K562 (cell line): ENCODE data around the gene HOGA1. TPM values are rescaled to one million over a fixed set of nuclear protein-coding genes. Genes with fewer than 3 reads are reported as not detected.
A peak's percentile ranks its signal among the peaks of the same experiment; 100 is the strongest.

ENCODE experiments used
- ATAC-seq: fragments of 200-7000 bp; cut with Tn5 transposase; 3 replicates; pipeline ENCODE4 v1.9.1; 2020; ENCODE audit warnings: moderate library complexity
- BruUV-seq: library from RNA; stranded (reverse); fragments of 400-500 nt; replicated peaks from 2 replicates; lab custom pipeline; 2021; lab: Mats Ljungman, UMichigan
- CTCF ChIA-PET: fragments of 300-600 bp; formaldehyde crosslinking; extraction: SDS; loops from one replicate; lab custom pipeline; 2021; ENCODE audit warnings: low intra/inter-chr PET ratio; lab: Yijun Ruan, JAX
- POLR2A ChIA-PET: fragments of 300-600, 350-650 bp; sonication (Branson Sonifier 250); formaldehyde crosslinking; extraction: SDS; loops from one replicate; lab custom pipeline; 2021; ENCODE audit warnings: antibody characterized with exemption, inconsistent platforms; lab: Yijun Ruan, JAX
- DNase-seq, 4 experiments: peaks; one replicate each; pipeline versions ENCODE4 v3.0.0 to v3.0.0-alpha.2; 2011 to 2018; ENCODE audit warnings: low spot score in 3 of 4, mixed read lengths in 3 of 4; ENCODE audit errors: extremely low read depth in 1 of 4
- FAIRE-seq: peaks from 2 replicates; lab custom pipeline; 2011; peaks lifted over from hg19 to GRCh38; lab: Jason Lieb, UNC
- H2AFZ ChIP-seq: 2 replicates; pipeline ENCODE4 v1.6.0; 2011; ENCODE audit warnings: low read depth, low read length, control low read depth, inconsistent platforms
- H3K27ac ChIP-seq: fragments of 200-600 bp; 3 replicates; pipeline ENCODE4 v1.8.0; 2011; ENCODE audit warnings: low read depth, mild to moderate bottlenecking, control low read depth, inconsistent platforms, low read length, moderate library complexity, mixed read lengths; ENCODE audit errors: extremely low read depth
- H3K27me3 ChIP-seq, 2 experiments: fragments of 300-600 bp in 1 of 2; 2 replicates in 1 of 2; 3 replicates in 1 of 2; pipeline versions ENCODE4 v1.6.0 to v1.8.0; 2011; ENCODE audit warnings: inconsistent platforms in 2 of 2, low read length in 2 of 2, mild to moderate bottlenecking in 1 of 2, mixed read lengths in 1 of 2, moderate library complexity in 1 of 2; ENCODE audit not compliant: control insufficient read depth in 2 of 2, insufficient read depth in 2 of 2
- H3K36me3 ChIP-seq: fragments of 300-600 bp; 3 replicates; pipeline ENCODE4 v1.8.0; 2011; ENCODE audit warnings: mild to moderate bottlenecking, low read length, inconsistent platforms; ENCODE audit not compliant: control insufficient read depth, insufficient read depth
- H3K4me1 ChIP-seq, 2 experiments: fragments of 200-600 bp in 1 of 2; replicated peaks in 1 of 2; 2 replicates in 1 of 2; 3 replicates in 1 of 2; pipeline versions ENCODE4 v1.5.1 to v1.8.0; 2011; ENCODE audit warnings: inconsistent platforms in 2 of 2, low read length in 2 of 2, mild to moderate bottlenecking in 1 of 2, mixed read lengths in 1 of 2, moderate library complexity in 1 of 2; ENCODE audit not compliant: control insufficient read depth in 2 of 2, insufficient read depth in 2 of 2
- H3K4me2 ChIP-seq: 2 replicates; pipeline ENCODE4 v1.6.1; 2011; ENCODE audit warnings: low read length, control low read depth, inconsistent platforms, mixed read lengths; ENCODE audit not compliant: insufficient read depth
- H3K4me3 ChIP-seq: fragments of 200-600 bp; sonication (generic), shearing (Covaris generic); 2 replicates; pipeline ENCODE4 v1.5.1; 2016; ENCODE audit warnings: control low read depth, inconsistent platforms
- H3K79me2 ChIP-seq: fragments of 200-600 bp; 3 replicates; pipeline ENCODE4 v1.8.0; 2011; ENCODE audit warnings: low read length, inconsistent platforms; ENCODE audit not compliant: control insufficient read depth, insufficient read depth
- H3K9ac ChIP-seq, 2 experiments: 2 replicates each; pipeline versions ENCODE4 v1.6.0 to v1.6.1; 2011; ENCODE audit warnings: low read depth in 2 of 2, low read length in 2 of 2, control low read depth in 1 of 2, inconsistent platforms in 1 of 2, mild to moderate bottlenecking in 1 of 2, mixed read lengths in 1 of 2; ENCODE audit not compliant: insufficient read depth in 1 of 2
- H3K9me1 ChIP-seq: one replicate; pipeline ENCODE4 v1.6.0; 2011; ENCODE audit warnings: inconsistent platforms, mild to moderate bottlenecking, low read length, moderate library complexity; ENCODE audit not compliant: control insufficient read depth, insufficient read depth
- H3K9me3 ChIP-seq: replicated peaks from 2 replicates; pipeline ENCODE4 v1.5.1; 2011; ENCODE audit warnings: low read depth, low read length, inconsistent platforms; ENCODE audit not compliant: control insufficient read depth, insufficient read depth
- H4K20me1 ChIP-seq: replicated peaks from 2 replicates; pipeline ENCODE4 v1.6.1; 2011; ENCODE audit warnings: low read length, inconsistent platforms, mixed read lengths; ENCODE audit not compliant: control insufficient read depth, insufficient read depth
- BCLAF1 ChIP-seq, 2 experiments: fragments of 450-650 bp in 1 of 2; IDR thresholded peaks; 2 replicates each; pipeline ENCODE4 v1.6.1; 2011 to 2017; ENCODE audit warnings: low read depth in 2 of 2, antibody characterized with exemption in 1 of 2, borderline replicate concordance in 1 of 2, low read length in 1 of 2, mild to moderate bottlenecking in 1 of 2, mixed read lengths in 1 of 2; ENCODE audit not compliant: control insufficient read depth in 1 of 2
- CHCHD3 ChIP-seq: fragments of 250-450 bp; sonication (Bioruptor Pico); IDR thresholded peaks from 2 replicates; pipeline ENCODE4 v2.1.2; 2022; ENCODE audit warnings: mild to moderate bottlenecking
- DEAF1 ChIP-seq: fragments of 450-650 bp; formaldehyde crosslinking; IDR thresholded peaks from 2 replicates; pipeline ENCODE4 v1.4.0; 2020; ENCODE audit warnings: mild to moderate bottlenecking, moderate library complexity
- HOMEZ ChIP-seq: fragments of 250-450 bp; sonication (Bioruptor Pico); IDR thresholded peaks from 2 replicates; pipeline ENCODE4 v1.4.0; 2020; ENCODE audit warnings: mild to moderate bottlenecking, moderate library complexity
- NR2F6 ChIP-seq: fragments of 450-650 bp; formaldehyde crosslinking; IDR thresholded peaks from 2 replicates; pipeline ENCODE4 v1.4.0; 2020; ENCODE audit warnings: mild to moderate bottlenecking
- RBM25 ChIP-seq: fragments of 200-400 bp; formaldehyde crosslinking; IDR thresholded peaks from 2 replicates; pipeline ENCODE4 v1.6.1; 2018; ENCODE audit warnings: low read length, low read depth, moderate library complexity; ENCODE audit not compliant: severe bottlenecking
- TAF9B ChIP-seq: fragments of 450-650 bp; IDR thresholded peaks from 2 replicates; pipeline ENCODE4 v1.6.1; 2018; ENCODE audit warnings: mild to moderate bottlenecking; ENCODE audit not compliant: partially characterized antibody
- ZNF280B ChIP-seq: fragments of 250-450 bp; sonication (Bioruptor Pico); IDR thresholded peaks from 2 replicates; pipeline ENCODE4 v1.5.1; 2021; ENCODE audit warnings: mild to moderate bottlenecking
- ZNF551 ChIP-seq: fragments of 250-450 bp; sonication (Bioruptor Pico); IDR thresholded peaks from 2 replicates; pipeline ENCODE4 v1.5.0; 2021; ENCODE audit warnings: mild to moderate bottlenecking, moderate library complexity
- ZNF764 ChIP-seq: fragments of 250-450 bp; sonication (Bioruptor Pico); IDR thresholded peaks from 2 replicates; pipeline ENCODE4 v1.4.0; 2020; ENCODE audit warnings: low read depth, mild to moderate bottlenecking, moderate library complexity
- WGBS: fragments of 100-300 bp; shearing (Covaris generic); methylation state at CpG from one replicate; pipeline ENCODE4 v1.1.6; 2016; ENCODE audit warnings: low coverage, mixed read lengths; ENCODE audit not compliant: insufficient coverage; ENCODE audit errors: missing lambda C conversion rate; 5-methylcytosine and 5-hydroxymethylcytosine counted together
- in situ Hi-C: fragments of 300-500 bp; cut with MboI; formaldehyde crosslinking; loops from 4 replicates; pipeline ENCODE4 v1.15.0; 2018; ENCODE audit warnings: inconsistent platforms, mixed read lengths
- intact Hi-C: fragments of 100-400 bp; cut with micrococcal nuclease; formaldehyde crosslinking; loops from 2 replicates; pipeline ENCODE4 v1.14.2; 2022
- polyA plus RNA-seq, 8 experiments: library from polyadenylated mRNA; depleted of rRNA in 4 of 8; stranded (reverse) in 5 of 8; unstranded in 3 of 8; fragments of >200 nt; fragmentation: Nextera tagmentation in 2 of 8; fragmentation: Illumina TruSeq in 1 of 8; extraction: Ambion mirVana in 2 of 8; extraction: Trizol in 1 of 8; gene quantifications; 2 replicates each; pipeline versions ENCODE4 v1.2.1 to v1.2.3, GENCODE V29; 2011 to 2014; ENCODE audit warnings: inconsistent platforms in 1 of 8, missing spikeins in 1 of 8
- total RNA-seq, 7 experiments: library from RNA; depleted of rRNA in 6 of 7; stranded (reverse); fragments of >200 nt in 6 of 7; fragmentation: Illumina TruSeq in 2 of 7; extraction: Trizol in 2 of 7; gene quantifications; 2 replicates each; pipeline versions ENCODE4 v1.2.1 to v1.2.3, GENCODE V29; 2011 to 2021; ENCODE audit warnings: low replicate concordance in 1 of 7

Gene HOGA1
- total and polyA plus RNA-seq, 9 of the 15 experiments (the other 6 are each of a cell fraction or from before 2014, with no cell fraction given): not detected

DNA sequence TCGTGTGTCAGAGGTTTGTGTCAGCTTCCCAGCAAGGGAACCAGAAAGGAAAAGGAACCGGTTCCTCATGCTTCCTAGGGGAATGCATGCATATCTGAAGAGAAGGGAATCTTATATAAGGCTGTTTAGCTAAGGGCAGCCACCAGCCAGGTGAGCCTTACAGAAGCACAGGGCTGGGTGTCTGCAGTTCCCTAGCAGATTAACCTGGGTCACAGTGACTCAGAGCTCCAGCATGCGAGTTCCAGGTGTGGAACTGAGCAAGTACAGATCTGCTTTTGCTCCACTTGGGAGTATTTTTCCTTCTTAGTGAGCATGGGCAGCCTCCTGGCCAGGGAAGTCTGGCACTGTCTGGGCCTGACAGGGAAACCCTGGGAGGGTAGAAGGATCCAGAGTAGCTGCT lies 12.6 kb upstream of the HOGA1 start:
- no peaks in the 10 kb centered on the region for H3K9me3 ChIP-seq
- no peaks in the 10 kb centered on the region for H3K9me1 ChIP-seq
- no peaks in the 10 kb centered on the region for H3K36me3 ChIP-seq
- peaks cover 2 to 13% of the 10 kb centered on the region in 2 experiments; a peak in 4 of 5 replicates for H3K4me1 ChIP-seq
- POLR2A ChIA-PET: interaction anchor here (0.6 to 1.3 kb wide), 2 partner anchors 10 to 29 kb away, joined by 3 to 4 read pairs; no protein-coding TSS in a partner anchor
- no peak for ATAC-seq
- intact Hi-C loops: loop anchor here (1.0 to 10.0 kb wide), 3 partner anchors 41 to 161 kb away; partner anchors contain the start of gene AVPI1
- peak overlapping the region in 1 of 2 experiments; percentile 4; a peak in 1 of 4 replicates for H3K9ac ChIP-seq
- H3K27me3 ChIP-seq: no peaks in the 10 kb centered on the region
- H2AFZ ChIP-seq: no peak overlapping the region
- H3K79me2 ChIP-seq: no peaks in the 10 kb centered on the region
- H3K4me3 ChIP-seq: no peak overlapping the region
- WGBS: 34% methylated on average over 3 of the region's 3 CpGs
- no peak overlapping the region for H3K4me2 ChIP-seq
- DNase-seq: no peak
- no peak for FAIRE-seq
- no peak overlapping the region for H3K27ac ChIP-seq
- in situ Hi-C loops: no loop called here
- no peaks in the 10 kb centered on the region for H4K20me1 ChIP-seq
- CTCF ChIA-PET: interaction anchor here (1.6 to 3.4 kb wide), 2 partner anchors 41 to 160 kb away, joined by 8 to 23 read pairs; no protein-coding TSS in a partner anchor
- BruUV-seq: no TSS peak
- TF ChIP-seq ZNF551 (CRISPR knock-in tag) (no peak), BCLAF1 (IDR thresholded peaks at IDR 0.05; ENCODE audit: borderline replicate concordance in 1 of 2, control insufficient read depth in 1 of 2, low read depth in 2 of 2, low read length in 1 of 2) (no peak), TAF9B (no peak), RBM25 (no peak), DEAF1 (no peak), ZNF764 (CRISPR knock-in tag) (no peak), NR2F6 (CRISPR knock-in tag) (no peak), HOMEZ (CRISPR knock-in tag) (no peak), CHCHD3 (no peak), ZNF280B (CRISPR knock-in tag) (no peak)
